HG03108 (cell line): ENCODE results near the gene PCYT2.

ENCODE experiments used
- ATAC-seq: cut with Tn5 transposase; IDR thresholded peaks from one replicate; pipeline ENCODE4 v1.9.1; 2021; ENCODE audit warnings: moderate library complexity; ENCODE audit not compliant: unreplicated experiment

Gene PCYT2

GRCh38 chr17:81877569-81877968 is 33.6 kb downstream of the PCYT2 start:
- ATAC-seq: no peak

- ATAC-seq: no peak
Observed at GRCh38 chr17:81871387-81872230, 39.6 kb downstream of the PCYT2 start.

- ATAC-seq: no peak
Observed at GRCh38 chr17:81870981-81871386, 40.2 kb downstream of the PCYT2 start, which contains the start of gene ARHGDIA. Gene ARHGDIA, minus strand, starts transcription at chr17:81871337. Its CDS starts 1,407 bp downstream, at chr17:81869930.

GRCh38 chr17:81870131-81870980 is 40.8 kb downstream of the PCYT2 start:
- no peak for ATAC-seq

- ATAC-seq: no peak
Observed at GRCh38 chr17:81869221-81870130, 41.7 kb downstream of the PCYT2 start.

- no peak for ATAC-seq
Observed at GRCh38 chr17:81868674-81869220, 42.5 kb downstream of the PCYT2 start.

GRCh38 chr17:81867991-81868673 is 43.1 kb downstream of the PCYT2 start:
- ATAC-seq: no peak

- no peak for ATAC-seq
Observed at GRCh38 chr17:81867170-81867990, 43.8 kb downstream of the PCYT2 start.

GRCh38 chr17:81866440-81867169 is 44.6 kb downstream of the PCYT2 start:
- no peak for ATAC-seq

GRCh38 chr17:81865733-81866439 is 45.3 kb downstream of the PCYT2 start:
- no peak for ATAC-seq

GRCh38 chr17:81865358-81865732 is 45.9 kb downstream of the PCYT2 start:
- ATAC-seq: no peak

- no peak for ATAC-seq
Observed at GRCh38 chr17:81863833-81864768, 47.1 kb downstream of the PCYT2 start.

- no peak for ATAC-seq
Observed at GRCh38 chr17:81863123-81863675, 48.0 kb downstream of the PCYT2 start.

GRCh38 chr17:81860756-81861568 is 50.2 kb downstream of the PCYT2 start:
- ATAC-seq: peak; percentile 74

- peak; percentile 0 for ATAC-seq
Observed at GRCh38 chr17:81859906-81860755, 51.1 kb downstream of the PCYT2 start, which contains the start of gene P4HB. Gene P4HB, minus strand, starts transcription at chr17:81860535. Its CDS starts 64 bp downstream, at chr17:81860471.
